Uterus (tissue), 4 donors: Measurements from ENCODE around the gene SPTB. TPM values are rescaled to one million over a fixed set of nuclear protein-coding genes. Genes with fewer than 3 reads are reported as not detected.

Source experiments
- DNase-seq, 2 donors: peaks; one replicate each; pipeline ENCODE4 v3.0.0-alpha.2; 2019 to 2020
- H3K27ac ChIP-seq, 2 donors: fragments of 200-600 bp; sonication (generic); 1 replicate in 1 of 2; 2 replicates in 1 of 2; pipeline ENCODE4 v1.5.1; 2016 to 2018
- H3K27me3 ChIP-seq, 2 donors: fragments of 200-600 bp; sonication (generic); one replicate each; pipeline ENCODE4 v1.5.1; 2018 to 2019; ENCODE audit warnings: control low read depth in 1 of 2
- H3K36me3 ChIP-seq, 2 donors: fragments of 200-600 bp; sonication (generic); one replicate each; pipeline ENCODE4 v1.5.1; 2019; ENCODE audit warnings: control low read depth in 1 of 2
- H3K4me1 ChIP-seq, 2 donors: fragments of 200-600 bp; sonication (generic); one replicate each; pipeline ENCODE4 v1.5.1; 2018 to 2019; ENCODE audit warnings: control low read depth in 1 of 2
- H3K4me3 ChIP-seq, 2 donors: fragments of 200-600 bp; sonication (generic); 1 replicate in 1 of 2; 2 replicates in 1 of 2; pipeline ENCODE4 v1.5.1; 2018 to 2019; ENCODE audit warnings: mild to moderate bottlenecking in 1 of 2
- H3K9me3 ChIP-seq, 2 donors: fragments of 200-600 bp; sonication (generic); one replicate each; pipeline ENCODE4 v1.5.1; 2019; ENCODE audit warnings: control low read depth in 1 of 2
- POLR2A ChIP-seq, 2 donors: fragments of 450-650 bp; IDR thresholded peaks; one replicate each; pipeline ENCODE4 v1.6.1; 2016; ENCODE audit warnings: antibody characterized with exemption in 2 of 2, mild to moderate bottlenecking in 1 of 2, moderate library complexity in 1 of 2
- intact Hi-C: fragments of 100-400 bp; cut with DNase I; formaldehyde crosslinking; loops from one replicate; pipeline ENCODE4 v1.15.1; 2023; ENCODE audit warnings: low total_unique reads
- total RNA-seq, 4 donors: library from RNA; depleted of rRNA in 3 of 4; stranded (reverse); fragments of >200 nt in 3 of 4; gene quantifications; one replicate each; pipeline versions ENCODE4 v1.1.0 to v1.2.4, GENCODE V29; 2014 to 2023
- TF ChIP-seq, protein P1 (sequence below), 4 experiments: fragments of 200-600 bp in 2 of 4; fragments of 450-650 bp in 2 of 4; sonication (generic) in 2 of 4; IDR thresholded peaks; one replicate each; pipeline ENCODE4 v1.5.1; 2016 to 2019; ENCODE audit warnings: antibody characterized with exemption in 4 of 4, mild to moderate bottlenecking in 2 of 4, moderate library complexity in 1 of 4
- donor health status: DM: yes; HTN: yes; CAD: no.

The SPTB gene
- total RNA-seq, 4 donors from 2014 or later = 1.0 to 5.4 (median 4.6) TPM; not detected in 1

DNA sequence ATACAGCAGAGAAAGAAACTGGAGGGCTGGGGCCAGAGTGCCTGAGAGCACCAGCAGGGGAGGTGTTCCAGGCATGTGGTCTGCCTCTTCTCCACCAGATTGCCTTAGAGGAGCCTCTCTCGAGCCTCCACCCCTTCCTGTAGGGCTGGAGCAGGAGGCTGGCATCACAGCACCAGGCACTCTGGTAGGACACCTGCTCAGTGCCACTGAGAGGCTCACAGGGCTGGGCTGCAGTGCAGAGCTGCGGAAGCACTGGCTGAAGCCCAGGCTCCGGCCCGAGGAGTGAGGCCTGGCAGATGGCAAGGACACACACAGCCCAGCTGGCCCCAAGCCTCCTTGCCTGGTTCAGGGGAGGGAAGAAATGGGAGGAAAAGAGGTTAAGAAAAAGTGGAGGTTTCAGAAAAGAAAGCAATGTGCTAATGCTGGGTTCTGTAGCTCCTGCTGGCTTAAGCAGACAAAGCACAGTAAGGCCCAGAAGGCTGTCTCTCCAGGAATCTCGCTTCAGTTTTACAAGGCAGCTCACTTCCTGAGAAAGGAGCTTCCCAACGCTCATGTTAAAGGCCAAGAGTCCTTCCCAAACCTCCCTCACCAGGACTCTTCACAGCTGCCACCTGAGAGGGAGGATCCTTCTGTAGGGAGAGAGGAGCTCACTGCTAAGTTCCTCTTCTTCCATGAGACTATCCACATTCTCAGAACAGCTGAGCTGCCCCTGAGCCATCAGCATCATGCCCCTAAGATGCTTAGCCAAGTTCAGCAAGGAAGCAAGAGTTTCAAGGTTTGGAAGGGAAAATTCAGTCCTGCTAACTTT, 23.8 kb downstream of the SPTB start:
- Histone ChIP-seq H3K27ac (no peak overlapping the region), H3K27me3 (no peaks in the 10 kb centered on the region), H3K9me3 (no peaks in the 10 kb centered on the region), H3K36me3 (no peaks in the 10 kb centered on the region), H3K4me1 (no peaks in the 10 kb centered on the region), H3K4me3 (no peak overlapping the region)
- DNase-seq = no peak
- intact Hi-C loops = no loop called here
- TF ChIP-seq, protein P1, sequence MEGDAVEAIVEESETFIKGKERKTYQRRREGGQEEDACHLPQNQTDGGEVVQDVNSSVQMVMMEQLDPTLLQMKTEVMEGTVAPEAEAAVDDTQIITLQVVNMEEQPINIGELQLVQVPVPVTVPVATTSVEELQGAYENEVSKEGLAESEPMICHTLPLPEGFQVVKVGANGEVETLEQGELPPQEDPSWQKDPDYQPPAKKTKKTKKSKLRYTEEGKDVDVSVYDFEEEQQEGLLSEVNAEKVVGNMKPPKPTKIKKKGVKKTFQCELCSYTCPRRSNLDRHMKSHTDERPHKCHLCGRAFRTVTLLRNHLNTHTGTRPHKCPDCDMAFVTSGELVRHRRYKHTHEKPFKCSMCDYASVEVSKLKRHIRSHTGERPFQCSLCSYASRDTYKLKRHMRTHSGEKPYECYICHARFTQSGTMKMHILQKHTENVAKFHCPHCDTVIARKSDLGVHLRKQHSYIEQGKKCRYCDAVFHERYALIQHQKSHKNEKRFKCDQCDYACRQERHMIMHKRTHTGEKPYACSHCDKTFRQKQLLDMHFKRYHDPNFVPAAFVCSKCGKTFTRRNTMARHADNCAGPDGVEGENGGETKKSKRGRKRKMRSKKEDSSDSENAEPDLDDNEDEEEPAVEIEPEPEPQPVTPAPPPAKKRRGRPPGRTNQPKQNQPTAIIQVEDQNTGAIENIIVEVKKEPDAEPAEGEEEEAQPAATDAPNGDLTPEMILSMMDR (IDR thresholded peaks at IDR 0.05) = no peak
- TF ChIP-seq POLR2A (IDR thresholded peaks at IDR 0.05) = no peak

DNA sequence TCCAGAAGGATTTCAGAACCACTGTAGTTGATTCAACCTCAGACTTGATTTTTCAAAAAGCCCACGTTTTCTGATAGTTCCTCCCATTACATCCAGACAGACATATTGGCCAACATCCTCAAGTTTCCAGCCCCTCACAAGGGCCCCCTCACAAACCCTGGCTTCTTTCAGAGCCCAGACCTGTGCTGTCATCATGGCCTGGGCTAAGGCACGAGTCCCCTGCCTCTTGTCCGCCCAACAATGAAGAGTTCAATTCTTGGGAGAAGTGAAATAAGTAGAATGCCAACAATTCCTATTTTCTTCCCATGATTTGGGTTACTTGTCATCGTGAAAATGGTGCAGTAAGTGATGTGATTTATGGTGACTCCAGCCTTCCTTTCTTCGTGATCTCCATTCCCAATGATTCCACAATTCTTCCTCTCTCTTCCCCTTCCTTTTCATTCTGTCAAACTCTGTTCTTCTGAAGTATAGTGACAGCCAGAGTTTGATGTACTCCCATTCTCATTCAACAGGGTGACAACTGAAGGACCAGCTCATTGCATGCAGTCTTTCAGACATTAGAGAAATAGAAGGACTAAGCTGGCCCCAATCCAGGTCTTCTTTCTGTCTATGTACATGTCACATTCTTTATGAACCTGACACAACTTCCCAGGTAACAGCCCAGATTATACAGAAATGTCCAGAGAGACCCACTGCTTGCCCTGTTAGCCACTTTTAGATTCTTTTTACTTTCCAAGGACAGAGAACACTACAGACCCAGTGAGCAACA, 29.2 kb downstream of the SPTB start:
- intact Hi-C loops = no loop called here
- DNase-seq = no peak
- no peak for TF ChIP-seq POLR2A (IDR thresholded peaks at IDR 0.05)
- TF ChIP-seq, protein P1 (IDR thresholded peaks at IDR 0.05) = no peak

DNA sequence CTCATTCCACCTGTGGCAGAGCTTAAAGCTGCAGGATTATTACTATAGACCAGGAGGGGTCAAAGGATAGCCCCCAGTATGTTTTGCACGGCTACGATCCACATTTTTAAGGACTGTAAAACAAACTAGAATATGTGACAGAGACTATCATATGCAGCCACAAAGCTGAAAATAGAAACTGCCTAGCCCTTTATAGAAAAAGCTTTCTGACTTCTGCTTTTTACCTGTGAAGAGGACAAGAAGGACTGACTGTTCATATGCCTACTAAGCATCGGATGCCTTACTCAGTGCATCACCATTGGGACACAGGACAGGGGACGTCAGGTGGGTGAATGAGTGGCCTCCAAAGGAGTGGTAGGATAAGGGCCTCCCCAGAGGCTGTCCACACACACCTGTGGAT, 29.8 kb downstream of the SPTB start:
- no peaks in the 10 kb centered on the region for H3K4me1 ChIP-seq
- H3K27ac ChIP-seq = no peak overlapping the region
- H3K27me3 ChIP-seq = no peaks in the 10 kb centered on the region
- H3K4me3 ChIP-seq = no peak overlapping the region
- no peaks in the 10 kb centered on the region for H3K36me3 ChIP-seq
- TF ChIP-seq, protein P1 (IDR thresholded peaks at IDR 0.05) = no peak
- no peak for TF ChIP-seq POLR2A (IDR thresholded peaks at IDR 0.05)
- no peak for DNase-seq
- no peaks in the 10 kb centered on the region for H3K9me3 ChIP-seq
- intact Hi-C loops = no loop called here

More for the DNA sequence above, 29.2 kb downstream of the SPTB start:
- Histone ChIP-seq H3K9me3 (no peaks in the 10 kb centered on the region), H3K27me3 (no peaks in the 10 kb centered on the region), H3K4me1 (no peaks in the 10 kb centered on the region), H3K27ac (no peak overlapping the region), H3K4me3 (no peak overlapping the region), H3K36me3 (no peaks in the 10 kb centered on the region)

DNA sequence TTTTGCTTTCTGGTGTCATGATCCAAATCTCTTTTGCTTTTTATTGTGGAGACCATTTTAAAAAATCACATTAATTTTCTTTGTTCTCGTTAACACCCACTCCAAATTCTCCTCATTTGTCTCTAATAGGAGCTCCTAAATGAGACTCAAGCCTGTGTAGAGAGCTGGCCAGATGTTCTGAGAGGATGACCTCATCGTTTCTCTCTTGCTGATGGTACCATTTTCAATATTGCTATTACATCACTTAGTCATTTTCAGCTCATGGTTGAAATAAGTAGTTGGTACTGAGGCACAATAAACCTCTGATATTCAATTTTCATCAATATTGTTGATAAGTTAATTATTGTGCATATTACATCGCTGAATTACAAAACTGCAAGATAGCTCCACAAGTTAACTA, 31.5 kb downstream of the SPTB start:
- no peaks in the 10 kb centered on the region for H3K36me3 ChIP-seq
- TF ChIP-seq POLR2A (IDR thresholded peaks at IDR 0.05) = no peak
- TF ChIP-seq, protein P1 (IDR thresholded peaks at IDR 0.05) = no peak
- no peak overlapping the region for H3K27ac ChIP-seq
- no peaks in the 10 kb centered on the region for H3K9me3 ChIP-seq
- H3K4me1 ChIP-seq = no peaks in the 10 kb centered on the region
- intact Hi-C loops = no loop called here
- no peaks in the 10 kb centered on the region for H3K27me3 ChIP-seq
- no peak overlapping the region for H3K4me3 ChIP-seq
- no peak for DNase-seq

DNA sequence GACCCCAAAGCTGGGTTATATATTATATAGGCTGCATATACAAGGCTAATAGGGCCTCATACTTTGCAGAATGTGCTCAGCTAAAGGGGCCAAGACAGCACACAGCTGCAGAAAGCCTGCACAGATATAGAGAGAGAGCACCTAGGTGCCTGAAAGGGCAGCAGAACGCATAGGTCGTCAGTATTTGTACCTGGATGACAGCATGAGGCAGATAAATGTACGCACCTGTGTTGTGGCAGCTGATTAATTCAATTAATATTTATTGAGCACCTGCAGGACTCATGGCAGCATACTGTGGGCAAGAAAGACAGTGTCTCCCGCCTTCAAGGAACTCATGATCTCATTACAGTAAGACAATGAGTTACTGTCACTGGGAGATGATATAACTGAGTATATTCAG, 33.4 kb downstream of the SPTB start:
- Histone ChIP-seq H3K9me3 (no peaks in the 10 kb centered on the region), H3K4me1 (no peaks in the 10 kb centered on the region), H3K4me3 (no peak overlapping the region), H3K27ac (no peak overlapping the region), H3K36me3 (no peaks in the 10 kb centered on the region), H3K27me3 (no peaks in the 10 kb centered on the region)
- no peak for DNase-seq
- intact Hi-C loops = no loop called here
- TF ChIP-seq, protein P1 (IDR thresholded peaks at IDR 0.05) = no peak
- no peak for TF ChIP-seq POLR2A (IDR thresholded peaks at IDR 0.05)
